ENCODE measurements around the gene CATSPER3.
"Not testable (repeated sequence)": the region's sequence is repeated elsewhere in the genome, so short reads cannot be mapped to it uniquely, and the experiment has no call there.

Gene CATSPER3

GRCh38 chr5:134975078-134975715, 7.5 kb downstream of the CATSPER3 start:
- DNase-seq (ENCODE audit: low read depth) = peak; percentile 1

DNA sequence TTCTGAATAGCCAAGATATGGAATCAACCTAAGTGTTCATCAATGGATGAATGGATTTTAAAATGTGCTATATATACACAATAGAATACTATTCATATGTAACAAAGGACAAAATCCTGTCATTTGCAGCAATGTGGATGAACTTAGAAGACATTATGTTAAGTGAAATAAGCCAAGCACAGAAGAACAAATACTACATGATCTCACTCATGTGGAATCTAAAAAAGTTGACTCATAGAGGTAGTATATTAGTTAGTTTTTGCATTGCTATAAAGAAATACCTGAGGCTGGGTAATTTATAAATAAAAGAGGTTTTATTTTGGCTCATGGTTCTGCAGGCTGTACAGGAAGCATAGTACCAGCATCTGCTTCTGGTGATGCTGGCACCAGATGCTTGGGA, 8.1 kb downstream of the CATSPER3 start:
- DNase-seq (ENCODE audit: low read depth) = no peak

DNA sequence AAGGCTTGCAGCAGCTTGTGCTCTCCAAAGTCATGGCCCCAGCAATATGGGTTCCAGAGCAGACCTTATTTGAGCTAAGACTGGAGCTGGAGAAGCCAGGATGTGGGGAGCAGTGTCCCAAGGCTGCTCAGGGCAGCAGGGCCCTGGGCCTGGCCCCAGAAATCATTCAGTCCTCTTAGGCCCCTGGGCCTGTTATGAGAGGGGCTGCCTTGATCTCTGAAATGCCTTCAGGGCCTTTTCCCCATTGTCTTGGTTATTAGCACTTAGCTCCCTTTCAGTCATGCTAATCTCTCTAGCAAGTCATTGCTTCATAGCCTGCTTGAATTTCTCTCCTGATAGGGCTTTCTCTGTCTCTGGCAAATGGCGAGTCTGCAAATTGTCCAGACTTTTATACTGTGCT, 9.1 kb downstream of the CATSPER3 start:
- no peak for DNase-seq (ENCODE audit: low read depth)

DNA sequence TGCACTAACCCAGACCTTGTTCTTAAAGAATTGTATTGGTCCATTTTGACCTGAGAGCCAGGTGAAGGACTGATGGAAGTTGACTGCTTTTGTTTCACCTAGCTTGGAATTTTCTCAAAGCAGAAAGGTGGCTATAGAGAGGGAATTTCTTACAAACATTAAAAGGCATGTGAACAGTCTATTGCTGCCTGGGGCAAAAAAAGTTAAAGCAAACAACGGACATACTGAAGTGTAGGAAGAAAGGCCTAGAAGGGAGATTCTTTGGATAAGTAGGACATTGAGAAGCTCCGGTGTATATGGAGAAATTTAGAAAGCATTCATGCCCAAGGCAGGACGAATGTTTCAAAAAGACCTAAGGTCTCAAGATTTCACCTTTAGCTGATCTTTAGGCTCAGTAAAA, 11.7 kb downstream of the CATSPER3 start:
- DNase-seq (ENCODE audit: low read depth) = no peak

DNA sequence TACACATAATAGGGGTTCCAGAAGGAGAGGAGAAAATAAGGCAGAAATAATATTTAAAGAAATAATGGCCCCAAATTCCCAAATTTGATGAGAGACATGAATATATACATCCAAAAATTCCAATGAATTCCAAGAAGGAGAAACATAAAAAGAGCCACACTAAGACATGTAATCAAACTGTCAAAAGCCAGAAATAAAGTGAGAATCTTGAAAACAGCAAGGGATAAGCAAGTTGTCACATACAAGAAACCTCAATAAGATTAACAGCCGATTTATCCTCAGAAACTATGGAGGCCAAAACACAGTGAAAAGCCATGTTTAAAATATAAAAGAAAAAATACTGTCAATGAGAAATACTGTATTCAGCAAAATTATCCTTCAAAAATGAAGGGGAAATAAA, 14.5 kb downstream of the CATSPER3 start:
- no peak for DNase-seq (ENCODE audit: low read depth)

GRCh38 chr5:134989266-134989830, 21.6 kb downstream of the CATSPER3 start:
- DNase-seq (ENCODE audit: low read depth) = no peak

DNA sequence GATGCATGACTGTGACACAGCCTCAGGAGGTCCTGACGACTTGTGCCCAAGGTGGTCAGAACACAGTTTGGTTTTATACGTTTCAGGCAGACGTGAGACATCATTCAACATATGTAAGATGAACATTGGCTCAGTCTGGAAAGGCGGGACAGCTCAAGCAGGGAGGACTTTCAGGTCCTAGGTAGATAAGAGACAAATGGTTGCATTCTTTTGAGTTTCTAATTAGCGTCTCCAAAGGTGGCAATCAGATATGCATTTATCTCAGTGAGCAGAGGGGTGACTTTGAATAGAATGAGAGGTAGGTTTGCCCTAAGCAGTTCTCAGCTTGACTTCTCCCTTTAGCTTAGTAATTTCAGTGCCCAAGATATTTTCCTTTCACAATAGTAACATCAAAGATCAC, 22.5 kb downstream of the CATSPER3 start:
- not testable (repeated sequence) for DNase-seq (ENCODE audit: low read depth)

DNA sequence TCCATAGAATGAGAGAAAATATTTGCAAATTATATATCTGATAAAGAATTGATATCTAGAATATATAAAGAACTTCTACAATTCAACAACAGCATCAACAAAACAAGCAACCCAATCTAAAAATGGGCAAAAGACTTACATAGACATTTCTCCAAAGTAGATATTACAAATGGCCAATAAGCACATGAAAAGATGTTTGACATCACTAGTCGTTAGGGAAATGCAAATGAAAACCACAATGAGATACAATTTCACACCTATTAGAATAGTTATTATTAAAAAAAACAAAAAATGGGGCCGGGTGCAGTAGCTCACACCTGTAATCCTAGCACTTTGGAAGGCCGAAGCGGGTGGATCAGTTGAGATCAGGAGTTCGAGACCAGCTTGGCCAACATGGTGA, 24.4 kb downstream of the CATSPER3 start:
- DNase-seq (ENCODE audit: low read depth) = no peak

- no peak for DNase-seq (ENCODE audit: low read depth)
These were observed 25.5 kb downstream of the CATSPER3 start for GRCh38 chr5:134993161-134993560.

DNA sequence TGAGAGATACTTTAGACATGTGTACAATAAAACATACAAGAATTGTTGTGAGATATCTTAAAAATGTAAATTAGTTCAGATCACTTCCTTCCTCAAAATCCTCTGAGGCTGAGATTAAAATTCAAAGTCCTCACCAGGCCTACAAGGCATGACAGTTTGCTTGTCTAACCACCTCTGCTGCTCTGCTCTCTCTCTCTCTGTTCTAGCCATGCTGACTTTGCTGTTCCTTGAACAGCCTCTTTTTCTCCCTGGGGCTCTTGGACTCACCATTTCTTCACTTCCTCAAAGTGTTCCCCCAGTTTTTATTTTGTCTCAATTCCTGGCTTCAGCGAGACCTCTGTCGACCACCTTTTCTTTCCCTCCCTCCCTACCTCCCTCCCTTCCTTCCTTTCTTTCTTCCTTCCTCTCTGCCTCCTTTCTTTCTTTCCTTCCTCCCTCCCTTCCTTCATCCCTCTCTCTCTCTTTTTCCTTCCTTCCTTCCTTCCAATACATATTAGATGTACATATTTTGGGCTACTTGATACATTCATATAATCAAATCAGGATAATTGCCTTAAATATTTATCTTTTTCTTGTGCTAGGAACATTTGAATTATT, 27.0 kb downstream of the CATSPER3 start:
- no peak for DNase-seq (ENCODE audit: low read depth)

GRCh38 chr5:134995850-134996402, 28.2 kb downstream of the CATSPER3 start:
- no peak for DNase-seq (ENCODE audit: low read depth)

GRCh38 chr5:134997015-134997414, 29.3 kb downstream of the CATSPER3 start:
- no peak for DNase-seq (ENCODE audit: low read depth)

DNA sequence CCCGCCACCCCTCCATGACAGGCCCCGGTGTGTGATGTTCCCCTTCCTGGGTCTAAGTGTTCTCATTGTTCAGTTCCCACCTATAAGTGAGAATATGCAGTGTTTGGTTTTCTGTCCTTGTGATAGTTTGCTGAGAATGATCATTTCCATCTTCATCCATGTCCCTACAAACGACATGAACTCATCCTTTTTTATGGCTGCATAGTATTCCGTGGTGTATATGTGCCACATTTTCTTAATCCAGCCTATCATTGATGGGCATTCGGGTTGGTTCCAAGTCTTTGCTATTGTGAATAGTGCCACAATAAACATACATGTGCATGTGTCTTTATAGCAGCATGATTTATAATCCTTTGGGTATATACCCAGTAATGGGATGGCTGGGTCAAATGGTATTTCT, 30.4 kb downstream of the CATSPER3 start:
- not testable (repeated sequence) for DNase-seq (ENCODE audit: low read depth)

DNA sequence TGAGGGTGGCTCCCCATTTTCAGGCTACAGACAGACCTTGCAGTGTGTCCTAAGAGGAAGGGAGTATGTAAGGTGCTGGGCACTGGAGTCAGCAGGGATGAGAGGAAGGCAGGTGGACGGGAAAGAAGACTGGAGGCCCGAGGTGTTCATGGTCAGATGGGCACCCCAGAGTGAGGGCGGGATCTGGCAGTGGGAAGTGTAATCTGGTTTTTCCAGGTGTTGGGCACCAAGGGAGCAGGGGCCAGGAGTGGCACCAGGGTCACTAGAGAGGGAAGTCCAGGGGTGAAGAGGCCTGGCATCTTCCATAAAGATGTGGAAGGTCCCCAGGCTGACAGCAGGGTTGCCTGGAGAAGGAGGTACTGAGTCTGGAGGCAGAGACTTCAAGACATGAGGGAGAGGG, 36.7 kb downstream of the CATSPER3 start:
- DNase-seq (ENCODE audit: low read depth) = no peak

DNA sequence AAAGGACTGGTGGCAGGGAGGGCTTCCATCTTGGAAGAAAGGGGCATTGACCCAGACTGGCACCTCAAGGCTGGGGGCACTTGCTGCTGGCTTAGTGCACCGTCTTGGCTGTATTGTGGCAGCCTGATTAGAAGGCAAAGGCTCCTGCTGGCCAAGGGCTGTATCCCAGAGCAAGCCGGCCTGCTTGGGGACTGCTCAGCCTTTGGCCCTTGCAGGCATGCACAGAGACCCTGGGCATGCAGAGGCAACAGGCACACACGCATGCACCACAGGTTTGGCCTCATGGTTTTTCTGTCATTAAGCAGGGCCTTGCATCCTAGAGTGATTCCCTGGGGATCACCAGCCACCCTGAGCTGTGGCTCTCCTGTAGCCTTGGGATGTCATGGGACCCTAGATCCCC, 37.4 kb downstream of the CATSPER3 start:
- no peak for DNase-seq (ENCODE audit: low read depth)

GRCh38 chr5:135007305-135007704, 39.6 kb downstream of the CATSPER3 start:
- no peak for DNase-seq (ENCODE audit: low read depth)

DNA sequence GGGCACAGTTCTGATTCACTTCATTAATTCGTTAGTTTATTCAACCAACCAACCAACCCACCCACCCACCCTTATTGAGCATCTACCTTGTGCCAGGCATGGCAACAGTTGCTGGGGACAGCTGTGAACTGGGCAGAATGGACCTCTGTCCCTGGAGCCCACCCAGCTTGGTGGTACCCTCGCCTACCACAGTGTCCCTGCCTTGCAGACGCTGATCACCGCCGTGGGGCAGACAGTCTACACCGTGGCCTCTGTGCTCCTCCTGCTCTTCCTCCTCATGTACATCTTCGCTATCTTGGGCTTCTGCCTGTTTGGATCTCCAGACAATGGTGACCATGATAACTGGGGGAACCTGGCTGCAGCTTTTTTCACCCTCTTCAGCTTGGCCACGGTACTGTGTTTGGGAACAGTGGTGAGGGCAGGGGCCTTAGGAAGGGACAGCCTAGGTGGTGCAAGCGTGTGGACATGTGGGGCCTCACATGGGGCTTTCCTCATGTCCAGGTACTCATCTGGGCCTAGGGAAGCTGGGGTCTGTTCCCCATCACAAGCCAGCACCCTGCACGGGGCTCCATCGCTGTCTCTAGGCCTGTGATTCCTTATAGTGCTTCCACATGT, 40.1 kb downstream of the CATSPER3 start:
- no peak for DNase-seq (ENCODE audit: low read depth)

DNA sequence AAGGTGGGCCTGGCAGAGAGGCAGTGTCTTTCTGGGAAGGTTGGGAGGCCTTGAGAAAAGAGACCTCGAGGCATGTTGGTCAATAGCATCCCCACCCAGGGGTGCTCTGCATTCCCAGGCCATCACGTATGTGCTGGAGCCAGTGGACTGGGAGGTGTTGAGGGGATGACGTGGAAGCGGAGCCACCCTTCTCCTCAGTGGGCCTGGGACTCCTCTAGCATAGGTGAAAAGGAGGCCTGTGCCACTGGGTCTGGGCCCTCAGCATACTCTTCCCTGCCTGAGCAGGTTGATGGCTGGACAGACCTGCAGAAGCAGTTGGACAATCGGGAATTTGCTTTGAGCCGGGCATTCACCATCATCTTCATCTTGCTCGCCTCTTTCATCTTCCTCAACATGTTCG, 40.8 kb downstream of the CATSPER3 start:
- DNase-seq (ENCODE audit: low read depth) = no peak

DNA sequence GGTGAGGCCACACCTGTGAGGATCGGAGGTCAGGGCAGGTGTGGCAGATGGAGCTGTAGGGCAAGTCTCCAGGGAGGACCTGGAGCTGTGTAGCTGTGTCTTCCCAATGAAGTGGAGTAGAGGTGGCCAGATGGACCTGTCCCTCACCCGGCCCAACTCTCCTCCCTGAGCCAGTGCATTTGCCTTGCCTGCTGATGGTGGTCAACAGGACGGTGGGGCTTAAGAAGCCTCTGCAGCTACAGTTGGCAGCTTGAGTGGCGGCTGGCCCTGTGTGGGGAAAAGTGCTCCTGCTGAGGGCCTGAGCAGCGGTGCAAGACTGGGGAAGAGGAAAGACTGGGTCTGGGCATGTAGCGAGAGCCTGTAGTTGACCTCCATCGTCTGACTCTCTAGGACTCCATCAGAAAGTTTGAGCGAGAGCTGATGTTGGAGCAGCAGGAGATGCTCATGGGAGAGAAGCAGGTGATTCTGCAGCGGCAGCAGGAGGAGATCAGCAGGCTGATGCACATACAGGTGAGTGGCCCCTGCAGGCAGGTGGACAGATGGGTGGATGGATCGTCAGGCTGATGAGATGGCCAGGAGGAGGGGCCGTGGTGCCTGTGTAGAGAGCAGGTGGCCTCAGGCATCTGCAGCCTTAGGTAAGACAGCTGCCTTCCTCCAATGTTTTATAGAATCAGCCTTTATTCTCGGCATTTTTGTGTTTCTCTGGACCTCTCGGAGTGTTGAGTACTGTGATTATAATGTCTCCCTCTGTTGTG, 41.5 kb downstream of the CATSPER3 start:
- no peak for DNase-seq (ENCODE audit: low read depth)

- DNase-seq (ENCODE audit: low read depth) = no peak
These were observed 42.2 kb downstream of the CATSPER3 start for GRCh38 chr5:135009736-135010501.

GRCh38 chr5:135010502-135011354, 43.0 kb downstream of the CATSPER3 start:
- DNase-seq (ENCODE audit: low read depth) = no peak

Measured in fibroblast of the conjunctiva (primary cell).